ENCODE measurements around the gene IDH3B. TPM values are rescaled to one million over a fixed set of nuclear protein-coding genes. Genes with fewer than 3 reads are reported as not detected.

The IDH3B gene
- total and polyA plus RNA-seq, 2 donors (not counting 3 experiments of a cell fraction or from before 2014, with no cell fraction given): 86.9 to 177 TPM

DNA sequence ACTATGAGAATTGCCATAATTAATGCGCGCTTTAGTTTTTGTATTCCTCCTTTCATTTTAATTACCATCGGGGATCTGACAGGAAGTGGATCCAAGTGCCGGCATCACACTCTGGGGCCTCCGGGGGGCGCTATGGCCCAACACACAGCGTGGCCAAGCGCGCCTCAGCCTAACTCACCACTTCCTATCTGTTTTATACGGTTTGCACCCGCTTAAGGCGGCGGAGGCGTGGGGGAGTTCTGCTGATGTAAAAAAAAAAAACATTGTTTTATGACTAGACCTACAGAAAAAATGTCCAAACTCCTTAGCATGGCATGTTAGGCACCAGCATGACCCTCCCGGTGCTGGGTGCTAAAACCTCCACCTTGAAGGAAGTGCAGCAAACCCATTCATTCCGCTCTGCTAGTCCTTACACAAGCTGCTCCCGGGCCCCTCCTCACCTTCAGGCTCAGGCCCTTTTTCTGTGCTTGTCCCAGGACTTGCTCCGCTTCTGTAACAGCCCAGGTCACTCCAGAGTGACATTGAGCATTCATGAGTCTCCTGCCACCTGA is 24.1 kb upstream of the IDH3B start:
- ChIA-PET POLR2A (interaction anchor here (0.6 kb wide), 1 partner anchor 63 kb away, joined by 3 read pairs; no protein-coding TSS in a partner anchor), CTCF (interaction anchor here (0.7 to 3.2 kb wide), 12 partner anchors 9 to 164 kb away, joined by 3 to 23 read pairs (median 3); no protein-coding TSS in a partner anchor)
- dilution Hi-C loops (cut with MboI; ENCODE audit: extremely low pct_ligation_motif_present, low sequenced_read_pairs): no loop called here
- Histone ChIP-seq H4K20me1 (replicated peaks; ENCODE audit: control insufficient read depth, extremely low read depth, insufficient read depth, low read length) (no peaks in the 10 kb centered on the region), H2AFZ (ENCODE audit: low read depth, low read length) (peak overlapping the region; percentile 42), H3K9ac (replicated peaks; ENCODE audit: extremely low read depth, insufficient read depth, low read length) (no peak overlapping the region), H3K9me1 (replicated peaks; ENCODE audit: control insufficient read depth, extremely low read depth, insufficient read depth, low read length) (no peaks in the 10 kb centered on the region), H3K9me3 (replicated peaks; ENCODE audit: control insufficient read depth, insufficient read depth, low read length) (no peaks in the 10 kb centered on the region), H3K27me3 (ENCODE audit: control insufficient read depth in 2 of 2, insufficient read depth in 2 of 2, low read length in 2 of 2) (peaks cover 14 to 32% of the 10 kb centered on the region in 2 experiments), H3K79me2 (ENCODE audit: control insufficient read depth, insufficient read depth, low read length) (no peaks in the 10 kb centered on the region), H3K4me1 (ENCODE audit: control insufficient read depth, extremely low read depth, insufficient read depth, low read length) (peaks cover 4% of the 10 kb centered on the region), H3K27ac (ENCODE audit: insufficient read depth, low read depth, low read length) (no peak overlapping the region), H3K4me3 (replicated peaks in 1 of 3; ENCODE audit: insufficient read depth in 1 of 3, low read depth in 1 of 3, low read length in 3 of 3) (no peak overlapping the region), H3K36me3 (ENCODE audit: control insufficient read depth in 2 of 2, extremely low read depth in 1 of 2, insufficient read depth in 2 of 2, low read length in 2 of 2) (no peaks in the 10 kb centered on the region), H3K4me2 (ENCODE audit: insufficient read depth, low read length) (no peak overlapping the region)
- intact Hi-C loops (cut with micrococcal nuclease): loop anchor here (1.0 to 2.0 kb wide), 3 partner anchors 55 to 313 kb away; no protein-coding TSS in a partner anchor
- TF ChIP-seq POLR2A (IDR thresholded peaks at IDR 0.05; ENCODE audit: low read depth, low read length): no peak
- TF ChIP-seq MYC (IDR thresholded peaks at IDR 0.05; ENCODE audit: low read depth, low read length): no peak
- TF ChIP-seq FOS (IDR thresholded peaks at IDR 0.05; ENCODE audit: borderline replicate concordance, insufficient read depth, low read length): no peak
- TF ChIP-seq, protein P1, sequence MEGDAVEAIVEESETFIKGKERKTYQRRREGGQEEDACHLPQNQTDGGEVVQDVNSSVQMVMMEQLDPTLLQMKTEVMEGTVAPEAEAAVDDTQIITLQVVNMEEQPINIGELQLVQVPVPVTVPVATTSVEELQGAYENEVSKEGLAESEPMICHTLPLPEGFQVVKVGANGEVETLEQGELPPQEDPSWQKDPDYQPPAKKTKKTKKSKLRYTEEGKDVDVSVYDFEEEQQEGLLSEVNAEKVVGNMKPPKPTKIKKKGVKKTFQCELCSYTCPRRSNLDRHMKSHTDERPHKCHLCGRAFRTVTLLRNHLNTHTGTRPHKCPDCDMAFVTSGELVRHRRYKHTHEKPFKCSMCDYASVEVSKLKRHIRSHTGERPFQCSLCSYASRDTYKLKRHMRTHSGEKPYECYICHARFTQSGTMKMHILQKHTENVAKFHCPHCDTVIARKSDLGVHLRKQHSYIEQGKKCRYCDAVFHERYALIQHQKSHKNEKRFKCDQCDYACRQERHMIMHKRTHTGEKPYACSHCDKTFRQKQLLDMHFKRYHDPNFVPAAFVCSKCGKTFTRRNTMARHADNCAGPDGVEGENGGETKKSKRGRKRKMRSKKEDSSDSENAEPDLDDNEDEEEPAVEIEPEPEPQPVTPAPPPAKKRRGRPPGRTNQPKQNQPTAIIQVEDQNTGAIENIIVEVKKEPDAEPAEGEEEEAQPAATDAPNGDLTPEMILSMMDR (IDR thresholded peaks at IDR 0.05; ENCODE audit: extremely low read depth in 1 of 2, insufficient read depth in 1 of 2, low read depth in 1 of 2, low read length in 2 of 2): peak; percentile 66 to 71
- TF ChIP-seq JUN (IDR thresholded peaks at IDR 0.05; ENCODE audit: borderline replicate concordance, insufficient read depth, insufficient read length, low read depth): no peak
- TF ChIP-seq POLR2AphosphoS5 (IDR thresholded peaks at IDR 0.05; ENCODE audit: insufficient read depth, low read depth, low read length): no peak
- TF ChIP-seq, protein P2, sequence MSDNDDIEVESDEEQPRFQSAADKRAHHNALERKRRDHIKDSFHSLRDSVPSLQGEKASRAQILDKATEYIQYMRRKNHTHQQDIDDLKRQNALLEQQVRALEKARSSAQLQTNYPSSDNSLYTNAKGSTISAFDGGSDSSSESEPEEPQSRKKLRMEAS (IDR thresholded peaks at IDR 0.05; ENCODE audit: insufficient read depth, insufficient read length): no peak
- FAIRE-seq (peak; percentile 81), DNase-seq (ENCODE audit: low read depth, low spot score) (peak; percentile 49)
- no TSS peak for BruUV-seq (replicated peaks)
